Cardiac fibroblast (primary cell): ENCODE data around the gene SERPINE1.

Source experiments
- DNase-seq, 2 donors: peaks; one replicate each; pipeline versions ENCODE4 v3.0.0 to v3.0.0-alpha.2; 2010; ENCODE audit warnings: low read depth in 2 of 2
- H3K4me3 ChIP-seq, 2 donors: replicated peaks in 1 of 2; 1 replicate in 1 of 2; 2 replicates in 1 of 2; pipeline ENCODE4 v1.5.1; 2011; ENCODE audit warnings: low read depth in 2 of 2, low read length in 2 of 2, mild to moderate bottlenecking in 2 of 2, moderate library complexity in 1 of 2
- CTCF ChIP-seq: IDR thresholded peaks from one replicate; pipeline ENCODE4 v1.5.1; 2011; ENCODE audit warnings: low read depth, mild to moderate bottlenecking, low read length, inconsistent platforms

SERPINE1 gene

GRCh38 chr7:101172005-101172853, 45.3 kb downstream of the SERPINE1 start:
- no peak for DNase-seq
- TF ChIP-seq CTCF: no peak
- no peak overlapping the region for H3K4me3 ChIP-seq

GRCh38 chr7:101172854-101173751, 46.2 kb downstream of the SERPINE1 start:
- DNase-seq: peak; percentile 72 to 78
- H3K4me3 ChIP-seq: peak overlapping the region in 1 of 2 donors; percentile 10

GRCh38 chr7:101173752-101174244, 46.9 kb downstream of the SERPINE1 start:
- TF ChIP-seq CTCF: no peak
- peak overlapping the region in 1 of 2 donors; percentile 4 for H3K4me3 ChIP-seq
- peak; percentile 40 to 71 for DNase-seq

More at GRCh38 chr7:101172854-101173751, 46.2 kb downstream of the SERPINE1 start:
- TF ChIP-seq CTCF: no peak

- no peak overlapping the region for H3K4me3 ChIP-seq
- no peak for DNase-seq
- TF ChIP-seq CTCF: no peak
Measured at GRCh38 chr7:101174322-101174854, 47.5 kb downstream of the SERPINE1 start.

GRCh38 chr7:101175664-101176063, 48.8 kb downstream of the SERPINE1 start:
- no peak overlapping the region for H3K4me3 ChIP-seq
- DNase-seq: no peak
- TF ChIP-seq CTCF: no peak

GRCh38 chr7:101177644-101178043, 50.7 kb downstream of the SERPINE1 start:
- no peak for TF ChIP-seq CTCF
- no peak overlapping the region for H3K4me3 ChIP-seq
- DNase-seq: peak; percentile 33 to 56
